CD4-positive, alpha-beta T cell treated with Interleukin-1 beta for 1 hour (primary cell): Measurements from ENCODE around the gene SLC4A7.
A peak's percentile ranks its signal among the peaks of the same experiment; 100 is the strongest.
"Not testable (repeated sequence)": the region's sequence is repeated elsewhere in the genome, so short reads cannot be mapped to it uniquely, and the experiment has no call there.

Source experiments
- DNase-seq, 2 donors: peaks; one replicate each; pipeline ENCODE4 v3.0.0-alpha.2; 2020 to 2022

The SLC4A7 gene

GRCh38 chr3:27484015-27484844, at the start of gene SLC4A7:
SLC4A7 (minus strand) TSS chr3:27484384; CDS start chr3:27484126, 258 bp downstream.
- DNase-seq, result peak; percentile 98

DNA sequence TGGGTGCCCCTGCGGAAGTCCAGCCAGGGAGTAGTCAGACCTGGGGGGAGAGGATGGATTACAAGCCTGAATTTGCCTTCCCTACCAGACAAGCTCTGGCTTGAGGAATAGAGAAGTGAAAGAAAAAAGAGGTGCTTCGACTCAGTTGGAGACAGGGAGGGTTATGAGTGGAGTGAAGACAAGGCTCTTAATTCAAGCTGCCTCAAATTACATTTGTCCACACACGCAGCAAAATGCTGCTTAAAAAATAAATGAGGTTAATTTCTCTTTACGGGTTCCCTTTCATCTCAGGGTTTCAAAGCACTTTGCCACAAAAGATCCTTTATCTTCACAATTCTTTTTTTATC, 49.0 kb upstream of the SLC4A7 start:
- no peak for DNase-seq

- no peak for DNase-seq
Measured at GRCh38 chr3:27532426-27533260, 48.5 kb upstream of the SLC4A7 start.

- not testable (repeated sequence) for DNase-seq
Measured at GRCh38 chr3:27531193-27531751, 47.1 kb upstream of the SLC4A7 start.

DNA sequence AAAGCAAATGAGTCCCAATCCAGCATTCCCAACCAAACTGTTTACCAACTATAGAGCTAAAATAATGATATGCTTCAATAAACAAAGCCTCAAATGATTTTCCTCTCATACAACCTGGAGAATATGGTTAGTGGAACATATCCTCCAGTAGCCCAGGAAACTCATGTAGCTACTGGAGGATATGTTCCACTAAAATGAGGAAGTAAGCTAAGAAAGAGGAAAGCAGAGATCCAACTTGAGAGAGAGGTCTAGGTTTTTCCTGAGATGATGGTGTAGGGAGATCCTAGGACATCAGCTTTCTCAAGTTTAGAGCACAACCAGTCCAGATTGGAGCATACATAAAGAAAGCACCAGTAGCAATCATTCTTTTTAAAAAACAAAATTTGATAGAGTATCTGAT, 44.6 kb upstream of the SLC4A7 start:
- no peak for DNase-seq

GRCh38 chr3:27526614-27527315, 42.6 kb upstream of the SLC4A7 start:
- no peak for DNase-seq

DNA sequence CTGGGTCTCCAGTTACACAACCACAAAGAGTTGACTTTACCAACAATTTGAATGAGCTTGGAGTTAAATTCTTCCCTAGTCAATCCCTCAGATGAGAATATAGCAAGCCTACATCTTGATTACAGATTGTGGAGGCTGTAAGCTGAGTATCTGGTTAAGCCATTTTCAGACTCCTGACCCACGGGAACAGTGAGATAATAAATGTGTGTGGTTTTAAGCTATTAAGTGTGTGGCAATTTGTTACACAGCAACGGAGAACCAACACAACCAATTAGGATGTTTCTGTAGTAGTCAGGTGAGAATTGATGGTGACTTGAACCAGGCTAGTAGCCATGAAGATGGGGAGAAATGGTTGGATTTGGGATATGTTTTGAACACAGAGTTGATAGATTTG, 37.7 kb upstream of the SLC4A7 start:
- DNase-seq, result no peak

DNA sequence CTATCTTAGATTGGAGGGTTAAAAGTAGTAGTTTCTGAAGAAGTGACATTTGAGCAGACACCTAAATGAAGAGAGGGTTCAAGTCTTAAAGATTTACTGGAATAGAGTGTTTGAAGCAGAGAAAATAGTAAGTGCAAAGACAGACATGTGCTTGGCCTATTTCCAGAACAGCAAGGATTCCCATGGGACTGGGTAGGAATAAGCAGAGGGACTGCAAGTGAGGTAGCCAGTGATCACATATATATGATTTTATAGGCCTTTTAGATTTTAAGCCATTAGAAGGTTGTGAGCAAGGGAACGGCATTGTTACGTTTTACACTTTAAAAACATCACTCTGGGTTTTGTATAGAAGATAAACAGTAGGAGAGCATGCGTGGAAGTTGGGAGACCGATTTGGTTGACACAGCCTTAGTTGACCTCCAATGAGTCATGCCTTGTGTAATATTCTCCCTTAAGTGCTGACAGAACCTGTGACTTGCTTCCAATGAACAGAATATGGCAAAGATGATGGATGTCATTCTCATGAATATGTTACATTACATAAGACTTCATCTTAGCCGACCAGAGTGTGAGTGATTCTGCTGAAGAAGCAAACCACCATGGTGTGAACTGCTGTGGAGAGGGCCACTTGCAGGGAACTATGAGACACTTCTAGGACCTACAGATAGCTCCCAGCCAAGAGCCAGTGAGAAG, 37.1 kb upstream of the SLC4A7 start:
- peak in 1 of 2 donors; percentile 42 for DNase-seq

- no peak for DNase-seq
Measured at GRCh38 chr3:27511724-27512422, 27.7 kb upstream of the SLC4A7 start.

GRCh38 chr3:27509376-27509775, 25.2 kb upstream of the SLC4A7 start:
- DNase-seq, result no peak

DNA sequence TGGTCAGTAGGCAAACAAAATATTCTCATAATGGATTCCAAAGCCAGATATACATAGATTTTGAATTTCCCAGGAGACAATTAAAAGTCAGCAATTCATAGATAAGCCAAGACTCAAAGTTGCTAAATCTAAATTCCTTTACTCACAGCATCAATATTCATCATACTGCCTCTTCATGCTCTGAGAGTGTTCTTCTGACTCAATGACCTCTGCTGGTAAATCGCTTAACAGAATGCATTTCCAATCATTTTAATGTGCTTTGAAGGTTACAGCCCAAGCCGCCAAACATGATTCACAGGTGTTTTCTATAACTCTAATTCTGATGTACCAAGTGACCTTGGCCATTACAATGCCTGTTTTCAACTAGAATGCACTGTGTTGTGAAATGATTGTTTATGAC, 24.2 kb upstream of the SLC4A7 start:
- no peak for DNase-seq

DNA sequence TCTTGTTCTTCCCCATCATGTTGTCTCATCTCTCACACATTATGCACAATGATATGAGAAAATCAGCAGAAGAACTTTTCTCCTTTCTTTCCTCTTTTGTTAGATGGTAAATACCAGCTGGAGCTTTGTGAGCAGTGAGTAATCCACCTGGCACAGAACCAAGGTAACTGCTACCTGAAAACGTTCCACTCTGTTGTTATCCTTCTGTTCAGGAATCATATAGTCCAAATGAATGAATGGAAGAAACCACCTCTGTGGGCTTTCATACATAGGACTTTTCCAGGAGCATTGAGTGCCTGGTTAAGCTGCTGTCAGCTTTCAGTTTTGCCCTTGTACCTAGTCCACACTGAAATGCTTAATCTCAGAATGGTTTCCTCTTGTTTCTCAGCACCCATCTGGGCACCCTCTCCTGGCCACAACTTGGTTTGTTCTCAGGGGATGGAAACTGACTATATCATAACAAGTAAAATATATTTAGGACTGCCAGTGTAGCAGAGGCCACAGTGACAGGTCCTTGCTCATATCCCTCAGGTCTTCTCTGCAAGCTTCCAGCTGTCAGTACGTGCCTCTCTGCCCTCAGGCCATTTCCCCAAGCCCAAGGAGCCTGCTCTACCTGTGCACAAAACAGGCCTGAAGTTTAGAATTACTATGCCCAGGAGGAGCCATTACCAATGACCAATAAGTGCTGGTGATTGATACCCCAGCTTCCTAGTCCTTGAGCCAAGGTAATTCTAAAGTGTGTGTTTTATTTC, 23.5 kb upstream of the SLC4A7 start:
- DNase-seq, result no peak

- no peak for DNase-seq
Measured at GRCh38 chr3:27507111-27507510, 22.9 kb upstream of the SLC4A7 start.

DNA sequence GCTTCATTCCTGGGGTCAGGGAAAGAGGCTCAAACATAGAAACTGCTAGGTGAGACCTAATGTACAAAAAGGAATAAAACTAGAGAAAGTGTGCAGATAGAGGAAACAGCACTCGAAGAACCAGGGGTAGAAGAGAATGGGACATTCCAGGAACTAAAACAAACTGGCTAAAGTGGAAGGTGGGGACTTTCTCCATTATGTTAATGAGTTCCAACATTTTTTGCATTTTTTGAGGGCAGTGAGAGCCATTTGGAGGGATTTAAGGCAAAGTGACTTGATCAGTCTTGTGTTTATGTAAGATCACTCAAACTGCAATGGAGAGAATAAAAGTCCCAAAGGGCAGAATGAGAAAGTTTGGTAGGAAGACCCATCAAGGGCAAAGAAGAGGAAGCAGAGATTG, 20.6 kb upstream of the SLC4A7 start:
- DNase-seq, result no peak

- DNase-seq, result no peak
Measured at GRCh38 chr3:27503526-27503925, 19.3 kb upstream of the SLC4A7 start.

GRCh38 chr3:27501759-27502158, 17.6 kb upstream of the SLC4A7 start:
- DNase-seq, result no peak

DNA sequence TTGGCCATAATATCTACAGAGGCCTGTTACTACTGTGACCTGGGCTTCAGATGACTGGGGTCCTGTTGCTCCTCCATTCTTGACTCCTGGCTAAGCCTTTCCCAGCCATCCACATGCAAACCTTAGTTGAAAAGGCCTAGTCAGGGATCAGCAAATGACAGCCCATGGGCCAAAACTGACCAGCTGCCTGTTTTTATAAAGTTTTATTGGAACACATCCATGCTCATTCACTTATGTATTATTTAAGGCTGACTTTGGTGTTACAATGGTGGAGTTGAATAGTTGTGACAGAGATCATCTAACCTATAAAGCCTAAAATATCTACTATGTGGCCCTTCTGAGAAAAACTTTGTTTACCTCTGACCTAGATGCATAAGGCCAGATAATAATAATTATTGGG, 16.8 kb upstream of the SLC4A7 start:
- no peak for DNase-seq

- no peak for DNase-seq
Measured at GRCh38 chr3:27500035-27500434, 15.9 kb upstream of the SLC4A7 start.

- no peak for DNase-seq
Measured at GRCh38 chr3:27494784-27495183, 10.6 kb upstream of the SLC4A7 start.

DNA sequence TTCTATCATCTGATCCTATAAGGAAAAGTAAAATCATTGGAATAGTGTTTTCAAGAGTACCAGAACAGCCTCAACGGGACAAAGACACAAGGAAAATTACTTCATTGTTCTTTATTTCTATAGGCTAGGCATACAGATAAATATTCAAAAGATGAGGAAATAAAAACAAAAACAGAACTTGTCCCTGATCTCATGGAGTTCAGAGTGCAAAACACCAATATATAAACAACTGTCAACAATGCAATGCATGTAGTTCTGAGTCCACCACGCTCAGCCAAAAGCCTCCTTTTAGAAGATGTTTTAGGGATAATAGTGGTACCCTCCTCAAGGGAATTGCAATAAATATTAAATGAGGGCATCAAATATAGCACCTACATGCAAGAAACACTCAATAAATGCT, 4.6 kb upstream of the SLC4A7 start:
- no peak for DNase-seq

- DNase-seq, result no peak
Measured at GRCh38 chr3:27487383-27487782, 3.2 kb upstream of the SLC4A7 start.
